HG02571 (cell line): ENCODE results near the gene CABP5.

ENCODE experiments used
- ATAC-seq: cut with Tn5 transposase; IDR thresholded peaks from one replicate; pipeline ENCODE4 v1.9.1; 2021; ENCODE audit warnings: mild to moderate bottlenecking, moderate library complexity; ENCODE audit not compliant: unreplicated experiment

CABP5 gene

GRCh38 chr19:48033604-48034003 lies 10.3 kb downstream of the CABP5 start:
- no peak for ATAC-seq

- ATAC-seq, result no peak
Observed at GRCh38 chr19:48030073-48030472, 13.8 kb downstream of the CABP5 start.

GRCh38 chr19:48029431-48029830 lies 14.4 kb downstream of the CABP5 start:
- ATAC-seq, result no peak

- ATAC-seq, result no peak
Observed at GRCh38 chr19:48025480-48025879, 18.4 kb downstream of the CABP5 start.

- ATAC-seq, result no peak
Observed at GRCh38 chr19:48023518-48023917, 20.4 kb downstream of the CABP5 start.

- ATAC-seq, result no peak
Observed at GRCh38 chr19:48023011-48023410, 20.9 kb downstream of the CABP5 start.

GRCh38 chr19:48020686-48021085 lies 23.2 kb downstream of the CABP5 start:
- ATAC-seq, result no peak

GRCh38 chr19:48010932-48011758 lies 32.7 kb downstream of the CABP5 start:
- ATAC-seq, result no peak

GRCh38 chr19:48006762-48007161 lies 37.1 kb downstream of the CABP5 start:
- no peak for ATAC-seq

GRCh38 chr19:48004236-48004635 lies 39.6 kb downstream of the CABP5 start:
- no peak for ATAC-seq

GRCh38 chr19:48000846-48001245 lies 43.0 kb downstream of the CABP5 start:
- no peak for ATAC-seq

- no peak for ATAC-seq
Observed at GRCh38 chr19:47998800-47999199, 45.1 kb downstream of the CABP5 start.

- no peak for ATAC-seq
Observed at GRCh38 chr19:47996230-47996727, 47.6 kb downstream of the CABP5 start.

- no peak for ATAC-seq
Observed at GRCh38 chr19:47994209-47994802, 49.6 kb downstream of the CABP5 start, which contains the start of gene ELSPBP1. ELSPBP1 (plus strand) TSS chr19:47994632; CDS start chr19:48008668, 14,036 bp downstream.

GRCh38 chr19:47992070-47992469 lies 51.8 kb downstream of the CABP5 start, which contains the start of gene BSPH1:
BSPH1 (minus strand) TSS chr19:47992170; CDS start chr19:47992081, 89 bp downstream.
- no peak for ATAC-seq

GRCh38 chr19:47991191-47991808 lies 52.6 kb downstream of the CABP5 start:
- no peak for ATAC-seq
